ENCODE data around the gene SPSB1.

The SPSB1 gene

GRCh38 chr1:9261496-9261895 lies 31.2 kb upstream of the SPSB1 start:
- TF ChIP-seq CTCF (conservative IDR thresholded peaks at IDR 0.05; ENCODE audit: low read depth, low read length) = no peak
- DNase-seq (ENCODE audit: low read depth) = no peak
- no peak overlapping the region for H3K4me3 ChIP-seq (ENCODE audit: low read length)

- no peak for DNase-seq (ENCODE audit: low read depth)
- no peak for TF ChIP-seq CTCF (conservative IDR thresholded peaks at IDR 0.05; ENCODE audit: low read depth, low read length)
Measured at GRCh38 chr1:9262096-9262986, 30.4 kb upstream of the SPSB1 start.

GRCh38 chr1:9263276-9263855 lies 29.3 kb upstream of the SPSB1 start:
- no peak overlapping the region for H3K4me3 ChIP-seq (ENCODE audit: low read length)
- DNase-seq (ENCODE audit: low read depth) = no peak

More at GRCh38 chr1:9262096-9262986, 30.4 kb upstream of the SPSB1 start:
- no peak overlapping the region for H3K4me3 ChIP-seq (ENCODE audit: low read length)

GRCh38 chr1:9263984-9264872 lies 28.5 kb upstream of the SPSB1 start:
- no peak for DNase-seq (ENCODE audit: low read depth)
- TF ChIP-seq CTCF (conservative IDR thresholded peaks at IDR 0.05; ENCODE audit: low read depth, low read length) = no peak
- H3K4me3 ChIP-seq (ENCODE audit: low read length) = no peak overlapping the region

More at GRCh38 chr1:9263276-9263855, 29.3 kb upstream of the SPSB1 start:
- TF ChIP-seq CTCF (conservative IDR thresholded peaks at IDR 0.05; ENCODE audit: low read depth, low read length) = no peak

- DNase-seq (ENCODE audit: low read depth) = no peak
- H3K4me3 ChIP-seq (ENCODE audit: low read length) = no peak overlapping the region
- no peak for TF ChIP-seq CTCF (conservative IDR thresholded peaks at IDR 0.05; ENCODE audit: low read depth, low read length)
Measured at GRCh38 chr1:9265037-9265436, 27.7 kb upstream of the SPSB1 start.

GRCh38 chr1:9265968-9266367 lies 26.7 kb upstream of the SPSB1 start:
- H3K4me3 ChIP-seq (ENCODE audit: low read length) = no peak overlapping the region
- no peak for DNase-seq (ENCODE audit: low read depth)
- TF ChIP-seq CTCF (conservative IDR thresholded peaks at IDR 0.05; ENCODE audit: low read depth, low read length) = no peak
